ENCODE results near the gene DHX32. TPM values are rescaled to one million over a fixed set of nuclear protein-coding genes. Genes with fewer than 3 reads are reported as not detected.

The DHX32 gene
- total and polyA plus RNA-seq, 2 of the 4 experiments (the other 2 are of a cell fraction), result 15.6 to 27.8 TPM

DNA sequence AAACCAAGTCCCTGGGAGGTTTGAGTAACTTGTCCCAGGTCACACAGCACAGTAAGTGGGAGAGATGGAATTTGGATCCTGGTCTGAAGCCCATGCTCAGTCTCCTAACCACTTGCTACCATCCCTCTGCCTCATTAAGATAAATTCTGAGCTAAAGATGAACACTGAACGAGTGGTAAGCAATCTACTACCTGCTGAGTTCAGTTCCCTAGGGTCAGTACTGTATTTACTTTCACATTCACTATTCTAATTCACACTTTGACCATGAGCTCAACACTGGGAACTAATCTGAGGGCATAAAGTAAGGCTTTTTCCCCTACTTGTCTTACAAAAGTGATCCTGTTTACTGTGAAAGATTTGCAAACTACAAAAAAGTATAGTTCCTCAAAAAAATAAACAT lies 60.4 kb downstream of the DHX32 start:
- Histone ChIP-seq H3K27ac (ENCODE audit: insufficient read depth, low read length) (no peak overlapping the region), H2AK5ac (ENCODE audit: low read depth, low read length) (no peak overlapping the region), H3K27me3 (ENCODE audit: control insufficient read depth, insufficient read depth, low read length) (no peaks in the 10 kb centered on the region), H2BK20ac (ENCODE audit: low read depth, low read length) (no peak overlapping the region), H3K79me1 (ENCODE audit: low read depth in 1 of 2, low read length in 2 of 2) (peaks cover 20 to 40% of the 10 kb centered on the region in 2 experiments), H2AFZ (replicated peaks; ENCODE audit: low read length, poor library complexity) (no peak overlapping the region), H3K4me1 (ENCODE audit: control insufficient read depth, insufficient read depth, low read length) (peaks cover 6% of the 10 kb centered on the region; the same call in 1 of the 2 replicates), H2BK120ac (ENCODE audit: low read depth, low read length) (no peak overlapping the region), H3K56ac (ENCODE audit: extremely low read depth, insufficient read depth, low read length) (no peak overlapping the region), H3K9ac (ENCODE audit: low read depth, low read length) (no peak overlapping the region), H4K91ac (ENCODE audit: insufficient read depth, low read depth, low read length) (no peak overlapping the region), H3K36me3 (ENCODE audit: control insufficient read depth, insufficient read depth, low read length) (peaks cover 3% of the 10 kb centered on the region), H4K8ac (ENCODE audit: low read depth in 2 of 2, low read length in 2 of 2) (no peak overlapping the region), H3K4me2 (ENCODE audit: low read depth, low read length) (no peak overlapping the region), H3K4ac (ENCODE audit: low read depth, low read length) (no peak overlapping the region), H3K9me1 (ENCODE audit: insufficient read depth, low read length) (no peaks in the 10 kb centered on the region), H3K23ac (ENCODE audit: low read depth, low read length) (no peak overlapping the region), H3K14ac (replicated peaks; ENCODE audit: low read depth, low read length) (no peak overlapping the region), H4K5ac (ENCODE audit: low read depth, low read length) (no peak overlapping the region), H3K18ac (ENCODE audit: low read depth, low read length) (no peak overlapping the region), H3K9me3 (ENCODE audit: control insufficient read depth, insufficient read depth, low read length) (no peaks in the 10 kb centered on the region), H4K20me1 (ENCODE audit: insufficient read depth, low read length) (peaks cover 8% of the 10 kb centered on the region; the same call in 1 of the 2 replicates), H3K4me3 (ENCODE audit: insufficient read depth, low read depth, low read length) (no peak overlapping the region), H2BK5ac (ENCODE audit: low read depth, low read length, poor library complexity, severe bottlenecking) (no peak overlapping the region), H2AK9ac (replicated peaks; ENCODE audit: low read depth, low read length, poor library complexity) (no peak overlapping the region), H2BK15ac (ENCODE audit: low read depth, low read length) (no peak overlapping the region)
- intact Hi-C loops (cut with micrococcal nuclease) (no loop called here), in situ Hi-C loops (cut with MboI; ENCODE audit: low sequenced_read_pairs) (no loop called here), dilution Hi-C loops (cut with HindIII; ENCODE audit: low sequenced_read_pairs, unreplicated experiment) (no loop called here)
- no peak for DNase-seq
- no CpG with 5 or more reads among the region's 1 CpG for WGBS, 2 experiments (ENCODE audit: extremely low coverage in 2 of 2, insufficient read length in 1 of 2)
- POLR2A ChIA-PET (ENCODE audit: unreplicated experiment), result no interaction called here
- no peak for ATAC-seq (ENCODE audit: low read depth)
- no peak for TF ChIP-seq MAFK (IDR thresholded peaks at IDR 0.05; ENCODE audit: low read depth, low read length)
- TF ChIP-seq, protein P1, sequence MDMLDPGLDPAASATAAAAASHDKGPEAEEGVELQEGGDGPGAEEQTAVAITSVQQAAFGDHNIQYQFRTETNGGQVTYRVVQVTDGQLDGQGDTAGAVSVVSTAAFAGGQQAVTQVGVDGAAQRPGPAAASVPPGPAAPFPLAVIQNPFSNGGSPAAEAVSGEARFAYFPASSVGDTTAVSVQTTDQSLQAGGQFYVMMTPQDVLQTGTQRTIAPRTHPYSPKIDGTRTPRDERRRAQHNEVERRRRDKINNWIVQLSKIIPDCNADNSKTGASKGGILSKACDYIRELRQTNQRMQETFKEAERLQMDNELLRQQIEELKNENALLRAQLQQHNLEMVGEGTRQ (IDR thresholded peaks at IDR 0.05; ENCODE audit: low read depth, low read length), result no peak
- TF ChIP-seq FOS (IDR thresholded peaks at IDR 0.05; ENCODE audit: low read depth, low read length), result no peak
- TF ChIP-seq NFE2L2 (IDR thresholded peaks at IDR 0.05; ENCODE audit: low read depth, low read length), result no peak
- no peak for TF ChIP-seq SMC3 (IDR thresholded peaks at IDR 0.05; ENCODE audit: low read depth, low read length)
- no peak for TF ChIP-seq CHD1 (IDR thresholded peaks at IDR 0.05; ENCODE audit: low read depth, low read length)
- no peak for TF ChIP-seq RAD21 (IDR thresholded peaks at IDR 0.05; ENCODE audit: low read length)
- no peak for TF ChIP-seq RFX5 (IDR thresholded peaks at IDR 0.05; ENCODE audit: low read depth, low read length)
- TF ChIP-seq MAZ (IDR thresholded peaks at IDR 0.05; ENCODE audit: borderline replicate concordance, low read depth, low read length), result no peak
- no peak for TF ChIP-seq CTCF (conservative IDR thresholded peaks at IDR 0.05; ENCODE audit: low read depth, low read length)
- no peak for TF ChIP-seq MXI1 (IDR thresholded peaks at IDR 0.05; ENCODE audit: borderline replicate concordance, low read depth, low read length)
- no peak for TF ChIP-seq CEBPB (IDR thresholded peaks at IDR 0.05; ENCODE audit: low read depth, low read length)
- no peak for TF ChIP-seq BHLHE40 (IDR thresholded peaks at IDR 0.05; ENCODE audit: low read depth, low read length)
- TF ChIP-seq RCOR1 (IDR thresholded peaks at IDR 0.05; ENCODE audit: insufficient replicate concordance, low read length), result no peak
- no peak for TF ChIP-seq POLR2A (IDR thresholded peaks at IDR 0.05; ENCODE audit: low read depth, low read length)
- TF ChIP-seq ELK1 (IDR thresholded peaks at IDR 0.05; ENCODE audit: borderline replicate concordance, low read depth, low read length), result no peak
- BruUV-seq (replicated peaks), result no TSS peak
- CTCF ChIA-PET, result no interaction called here

All from IMR-90 (cell line).